HepG2 (cell line): ENCODE measurements around the gene SLC7A10. TPM values are rescaled to one million over a fixed set of nuclear protein-coding genes. Genes with fewer than 3 reads are reported as not detected.

Source experiments
- ARID4A ChIP-seq: sonication (generic); formaldehyde crosslinking; IDR thresholded peaks from 2 replicates; pipeline ENCODE4 v1.5.0; 2020; ENCODE audit warnings: mild to moderate bottlenecking, missing genetic modification reagents, borderline replicate concordance
- ARNT2 ChIP-seq: sonication (generic); formaldehyde crosslinking; IDR thresholded peaks from 2 replicates; pipeline ENCODE4 v1.8.0; 2022; ENCODE audit warnings: mild to moderate bottlenecking, low read depth, missing genetic modification reagents, moderate library complexity
- ATM ChIP-seq: fragments of 450-650 bp; IDR thresholded peaks from 2 replicates; pipeline ENCODE4 v1.7.1; 2017; ENCODE audit warnings: mild to moderate bottlenecking, borderline replicate concordance
- DNMT1 ChIP-seq: sonication (generic); formaldehyde crosslinking; IDR thresholded peaks from 2 replicates; pipeline ENCODE4 v1.5.1; 2020; ENCODE audit warnings: mild to moderate bottlenecking, missing genetic modification reagents
- ESRRA ChIP-seq: sonication (generic); formaldehyde crosslinking; IDR thresholded peaks from 2 replicates; pipeline ENCODE4 v1.5.1; 2020; ENCODE audit warnings: mild to moderate bottlenecking, low read depth, missing genetic modification reagents
- HIVEP1 ChIP-seq: sonication (generic); formaldehyde crosslinking; IDR thresholded peaks from 2 replicates; pipeline ENCODE4 v1.4.0; 2020; ENCODE audit warnings: mild to moderate bottlenecking, missing genetic modification reagents
- HMG20B ChIP-seq: conservative IDR thresholded peaks from 2 replicates; pipeline ENCODE4 v1.6.1; 2016; ENCODE audit warnings: missing genetic modification reagents, missing compliant biosample characterization
- MAFF ChIP-seq: IDR thresholded peaks from 2 replicates; pipeline ENCODE4 v1.6.1; 2011; ENCODE audit warnings: low read depth, low read length, improper control_type of control experiment
- MAFK ChIP-seq, 2 experiments: IDR thresholded peaks in 1 of 2; conservative IDR thresholded peaks in 1 of 2; 2 replicates each; pipeline ENCODE4 v1.6.1; 2011; ENCODE audit warnings: improper control_type of control experiment in 2 of 2, low read length in 2 of 2
- MLX ChIP-seq: IDR thresholded peaks from 2 replicates; pipeline ENCODE4 v1.6.1; 2016
- NPAS2 ChIP-seq: sonication (generic); formaldehyde crosslinking; IDR thresholded peaks from 2 replicates; pipeline ENCODE4 v1.8.0; 2022; ENCODE audit warnings: mild to moderate bottlenecking, missing genetic modification reagents, borderline replicate concordance
- NR3C1 ChIP-seq: sonication (generic); formaldehyde crosslinking; IDR thresholded peaks from 2 replicates; pipeline ENCODE4 v1.4.0; 2020; ENCODE audit warnings: missing genetic modification reagents
- PBX2 ChIP-seq: IDR thresholded peaks from 2 replicates; pipeline ENCODE4 v1.6.1; 2016; ENCODE audit warnings: control low read depth
- RFXAP ChIP-seq: sonication (generic); formaldehyde crosslinking; IDR thresholded peaks from 2 replicates; pipeline ENCODE4 v1.4.0; 2020; ENCODE audit warnings: missing genetic modification reagents, borderline replicate concordance
- SMYD3 ChIP-seq: sonication (generic); formaldehyde crosslinking; IDR thresholded peaks from 2 replicates; pipeline ENCODE4 v1.8.1; 2023; ENCODE audit warnings: mild to moderate bottlenecking, missing genetic modification reagents
- TFE3 ChIP-seq: IDR thresholded peaks from 2 replicates; pipeline ENCODE4 v1.6.1; 2016
- THAP11 ChIP-seq: IDR thresholded peaks from 2 replicates; pipeline ENCODE4 v1.6.1; 2016; ENCODE audit warnings: missing biosample characterization, missing genetic modification reagents
- ZKSCAN5 ChIP-seq: sonication (generic); formaldehyde crosslinking; IDR thresholded peaks from 2 replicates; pipeline ENCODE4 v1.5.1; 2020; ENCODE audit warnings: mild to moderate bottlenecking, missing genetic modification reagents
- ZNF101 ChIP-seq: sonication (generic); formaldehyde crosslinking; IDR thresholded peaks from 2 replicates; pipeline ENCODE4 v1.4.0; 2020; ENCODE audit warnings: mild to moderate bottlenecking, low read depth, missing genetic modification reagents, borderline replicate concordance
- ZNF232 ChIP-seq: sonication (generic); formaldehyde crosslinking; IDR thresholded peaks from 2 replicates; pipeline ENCODE4 v1.4.0; 2020; ENCODE audit warnings: missing genetic modification reagents, borderline replicate concordance
- ZNF460 ChIP-seq: sonication (generic); formaldehyde crosslinking; IDR thresholded peaks from 2 replicates; pipeline ENCODE4 v1.5.1; 2020; ENCODE audit warnings: missing genetic modification reagents, mild to moderate bottlenecking, borderline replicate concordance
- ZNF772 ChIP-seq: sonication (generic); formaldehyde crosslinking; IDR thresholded peaks from 2 replicates; pipeline ENCODE4 v1.5.0; 2020; ENCODE audit warnings: mild to moderate bottlenecking, missing genetic modification reagents
- ZNF850 ChIP-seq: sonication (generic); formaldehyde crosslinking; conservative IDR thresholded peaks from 2 replicates; pipeline ENCODE4 v1.9.0; 2021; ENCODE audit warnings: mild to moderate bottlenecking, missing genetic modification reagents
- polyA plus RNA-seq, 8 experiments: library from polyadenylated mRNA; depleted of rRNA in 3 of 8; stranded (reverse) in 7 of 8; unstranded in 1 of 8; fragments of >200 nt; fragmentation: Illumina TruSeq in 4 of 8; extraction: Trizol in 4 of 8; gene quantifications; 2 replicates each; pipeline versions ENCODE4 v1.2.1 to v1.2.3, GENCODE V29; 2011 to 2016; ENCODE audit warnings: low read depth in 4 of 8, missing spikeins in 1 of 8, mixed read lengths in 1 of 8; ENCODE audit not compliant: insufficient read depth in 1 of 8
- total RNA-seq, 5 experiments: library from RNA; depleted of rRNA; stranded (reverse); fragments of >200 nt; fragmentation: Illumina TruSeq; extraction: Trizol; gene quantifications; 2 replicates each; pipeline ENCODE4 v1.2.3, GENCODE V29; 2016; ENCODE audit warnings: low read depth in 1 of 5

SLC7A10 gene
- total and polyA plus RNA-seq, 2 of the 13 experiments (the other 11 are each of a cell fraction or from before 2014, with no cell fraction given): 1.1 to 2.2 TPM

- TF ChIP-seq TFE3 (CRISPR knock-in tag) (peak; percentile 89), HMG20B (CRISPR knock-in tag) (no peak), NPAS2 (no peak), ARID4A (CRISPR knock-in tag) (peak; percentile 73; the same call in 1 of the 2 replicates), MAFF (no peak), HIVEP1 (CRISPR knock-in tag) (no peak), THAP11 (CRISPR knock-in tag) (peak; percentile 31; the same call in 1 of the 2 replicates), ZKSCAN5 (CRISPR knock-in tag) (no peak), ESRRA (CRISPR knock-in tag) (no peak), ZNF460 (CRISPR knock-in tag) (no peak), ZNF850 (CRISPR knock-in tag) (no peak), ZNF232 (CRISPR knock-in tag) (peak; percentile 79; the same call in 1 of the 2 replicates), PBX2 (CRISPR knock-in tag) (0 out of 2 replicates have a peak, but pooled peaks have one; percentile 31), NR3C1 (CRISPR knock-in tag) (no peak), ZNF772 (CRISPR knock-in tag) (peak; percentile 66; the same call in 1 of the 2 replicates), ARNT2 (0 out of 2 replicates have a peak, but pooled peaks have one; percentile 25), MLX (CRISPR knock-in tag) (peak; percentile 78; the same call in 1 of the 2 replicates), ATM (no peak), RFXAP (0 out of 2 replicates have a peak, but pooled peaks have one; percentile 22), SMYD3 (CRISPR knock-in tag) (no peak), ZNF101 (no peak; the same call in 1 of the 2 replicates), DNMT1 (CRISPR knock-in tag) (no peak), MAFK (conservative IDR thresholded peaks at IDR 0.05 in 1 of 2, IDR thresholded peaks at IDR 0.05 in 1 of 2; ENCODE audit: low read length in 2 of 2) (no peak)
These were observed 48.4 kb upstream of the SLC7A10 start (continued) for GRCh38 chr19:33273881-33274662.
